OCI-LY1 (cell line): ENCODE results near the gene FAM204A.

ENCODE experiments used
- H2AFZ ChIP-seq: fragments of 200-600 bp; sonication (generic), shearing (Covaris generic); 2 replicates; pipeline ENCODE4 v1.6.0; 2014; ENCODE audit warnings: antibody characterized with exemption, mild to moderate bottlenecking, low read length
- H3F3A ChIP-seq: fragments of 200-600 bp; sonication (generic), shearing (Covaris generic); 2 replicates; pipeline ENCODE4 v1.6.0; 2014; ENCODE audit warnings: mild to moderate bottlenecking, antibody characterized with exemption, low read length, moderate library complexity; ENCODE audit not compliant: insufficient read depth
- H3K27ac ChIP-seq: fragments of 200-600 bp; sonication (generic); 2 replicates; pipeline ENCODE4 v1.5.1; 2014; ENCODE audit warnings: low read length, mixed run types, mild to moderate bottlenecking, low read depth; ENCODE audit not compliant: poor library complexity, severe bottlenecking
- H3K27me3 ChIP-seq: fragments of 200-600 bp; sonication (generic); 2 replicates; pipeline ENCODE4 v1.6.0; 2014; ENCODE audit warnings: antibody characterized with exemption, mild to moderate bottlenecking, low read length, moderate library complexity; ENCODE audit not compliant: insufficient read depth
- H3K36me3 ChIP-seq: fragments of 200-600 bp; sonication (generic); 2 replicates; pipeline ENCODE4 v1.6.1; 2014; ENCODE audit warnings: mild to moderate bottlenecking, antibody characterized with exemption, low read length, moderate library complexity, mixed read lengths; ENCODE audit not compliant: insufficient read depth
- H3K4me1 ChIP-seq: fragments of 200-600 bp; sonication (generic); 2 replicates; pipeline ENCODE4 v1.5.1; 2014; ENCODE audit warnings: mild to moderate bottlenecking, low read length, moderate library complexity; ENCODE audit not compliant: insufficient read depth, severe bottlenecking
- H3K4me2 ChIP-seq: fragments of 200-600 bp; sonication (generic), shearing (Covaris generic); 2 replicates; pipeline ENCODE4 v1.6.1; 2014; ENCODE audit warnings: low read length
- H3K4me3 ChIP-seq: fragments of 200-600 bp; sonication (generic); 2 replicates; pipeline ENCODE4 v1.5.1; 2014; ENCODE audit warnings: low read length, low read depth, mild to moderate bottlenecking, mixed read lengths; ENCODE audit not compliant: poor library complexity, severe bottlenecking
- H3K79me2 ChIP-seq: fragments of 200-600 bp; shearing (Covaris generic); 2 replicates; pipeline ENCODE4 v1.6.1; 2016; ENCODE audit warnings: mixed run types, low read length, mixed read lengths; ENCODE audit not compliant: insufficient read depth
- H3K9ac ChIP-seq: fragments of 200-600 bp; sonication (generic), shearing (Covaris generic); 2 replicates; pipeline ENCODE4 v1.6.1; 2014; ENCODE audit warnings: mild to moderate bottlenecking, low read length, mixed read lengths
- H3K9me2 ChIP-seq: fragments of 200-600 bp; sonication (generic), shearing (Covaris generic); 2 replicates; pipeline ENCODE4 v1.6.1; 2014; ENCODE audit warnings: low read depth, mild to moderate bottlenecking, low read length, mixed read lengths
- H3K9me3 ChIP-seq: fragments of 200-600 bp; shearing (Covaris generic); 2 replicates; pipeline ENCODE4 v1.6.1; 2014; ENCODE audit warnings: low read length, mixed read lengths
- H4K20me1 ChIP-seq: fragments of 200-600 bp; sonication (generic), shearing (Covaris generic); 2 replicates; pipeline ENCODE4 v1.6.0; 2016; ENCODE audit warnings: mild to moderate bottlenecking, low read length; ENCODE audit not compliant: insufficient read depth
- CTCF ChIP-seq: fragments of 200-600 bp; sonication (generic), shearing (Covaris generic); IDR thresholded peaks from 2 replicates; pipeline ENCODE4 v1.5.1; 2017; ENCODE audit warnings: mild to moderate bottlenecking, antibody characterized with exemption, low read length, moderate library complexity, mixed read lengths
- EZH2 ChIP-seq: fragments of 200-600 bp; sonication (generic), shearing (Covaris generic); IDR thresholded peaks from 2 replicates; pipeline ENCODE4 v1.8.0; 2017; ENCODE audit warnings: borderline replicate concordance, mixed run types, mild to moderate bottlenecking, antibody characterized with exemption, low read length, moderate library complexity, mixed read lengths

The FAM204A gene

GRCh38 chr10:118264252-118264651 is 77.9 kb downstream of the FAM204A start:
- Histone ChIP-seq H3K27me3 (no peaks in the 10 kb centered on the region), H4K20me1 (no peaks in the 10 kb centered on the region), H3K27ac (no peak overlapping the region), H3K9ac (no peak overlapping the region), H3K9me2 (no peaks in the 10 kb centered on the region), H3K4me1 (no peaks in the 10 kb centered on the region), H3K9me3 (no peaks in the 10 kb centered on the region), H3K36me3 (no peaks in the 10 kb centered on the region), H2AFZ (no peak overlapping the region), H3K4me2 (no peak overlapping the region), H3K4me3 (no peak overlapping the region), H3F3A (no peaks in the 10 kb centered on the region), H3K79me2 (no peaks in the 10 kb centered on the region)
- TF ChIP-seq EZH2 (no peak), CTCF (no peak)

DNA sequence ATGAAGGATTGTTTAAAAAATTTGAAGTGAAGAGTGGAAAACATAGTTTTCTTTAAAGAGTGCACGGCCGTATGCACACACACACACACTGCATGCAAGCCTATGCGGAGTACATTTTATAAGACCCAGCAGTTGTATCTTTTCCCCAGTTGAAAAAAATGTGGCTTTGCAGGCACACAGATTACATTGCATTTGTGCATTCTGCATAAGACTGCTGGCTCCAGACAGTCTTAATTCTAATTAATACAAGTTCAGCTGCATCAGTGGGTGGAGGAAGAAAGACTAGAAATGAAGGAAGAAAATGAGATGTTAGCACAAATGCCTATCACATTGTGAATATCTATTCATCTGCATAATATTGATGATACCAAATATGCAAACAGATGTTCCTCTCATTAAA is 79.6 kb downstream of the FAM204A start:
- Histone ChIP-seq H3K4me2 (no peak overlapping the region), H3K9me2 (no peaks in the 10 kb centered on the region), H3K4me1 (no peaks in the 10 kb centered on the region), H3K9me3 (no peaks in the 10 kb centered on the region), H3K9ac (no peak overlapping the region), H4K20me1 (no peaks in the 10 kb centered on the region), H3K4me3 (no peak overlapping the region), H3K27me3 (no peaks in the 10 kb centered on the region), H3F3A (no peaks in the 10 kb centered on the region), H2AFZ (no peak overlapping the region), H3K36me3 (no peaks in the 10 kb centered on the region), H3K79me2 (no peaks in the 10 kb centered on the region), H3K27ac (no peak overlapping the region)
- no peak for TF ChIP-seq CTCF
- no peak for TF ChIP-seq EZH2

GRCh38 chr10:118259288-118259906 is 82.7 kb downstream of the FAM204A start:
- peak; percentile 80 for TF ChIP-seq CTCF
- TF ChIP-seq EZH2: no peak
- H4K20me1 ChIP-seq: no peaks in the 10 kb centered on the region
- no peak overlapping the region for H3K9ac ChIP-seq
- no peaks in the 10 kb centered on the region for H3K4me1 ChIP-seq
- H3K9me3 ChIP-seq: no peaks in the 10 kb centered on the region
- no peak overlapping the region for H2AFZ ChIP-seq
- H3K9me2 ChIP-seq: no peaks in the 10 kb centered on the region
- no peaks in the 10 kb centered on the region; the same call in 1 of the 2 replicates for H3K27me3 ChIP-seq
- H3K4me3 ChIP-seq: no peak overlapping the region
- no peak overlapping the region for H3K27ac ChIP-seq
- no peaks in the 10 kb centered on the region for H3K79me2 ChIP-seq
- H3F3A ChIP-seq: no peaks in the 10 kb centered on the region
- H3K36me3 ChIP-seq: no peaks in the 10 kb centered on the region
- no peak overlapping the region for H3K4me2 ChIP-seq
